ENCODE results near the gene CCDC59. TPM values are rescaled to one million over a fixed set of nuclear protein-coding genes. Genes with fewer than 3 reads are reported as not detected.

The CCDC59 gene
- total and polyA plus RNA-seq, 8 donors: 22.7 to 50.8 (median 47.9) TPM

GRCh38 chr12:82351390-82351789 lies 6.8 kb downstream of the CCDC59 start:
- ATAC-seq (no peak), DNase-seq (no peak)
- Histone ChIP-seq H3K36me3 (peaks cover 0 to 71% of the 10 kb centered on the region in 2 donors), H3K9me3 (no peaks in the 10 kb centered on the region), H3K4me1 (peaks cover 0 to 8% of the 10 kb centered on the region in 2 donors), H3K27me3 (no peaks in the 10 kb centered on the region), H3K4me3 (no peak overlapping the region), H3K27ac (no peak overlapping the region)
- intact Hi-C loops (cut with DNase I): no loop called here
- no peak for TF ChIP-seq CTCF (IDR thresholded peaks at IDR 0.05)

GRCh38 chr12:82350161-82350560 lies 8.0 kb downstream of the CCDC59 start:
- intact Hi-C loops (cut with DNase I): no loop called here
- ATAC-seq (no peak), DNase-seq (no peak)
- Histone ChIP-seq H3K36me3 (peaks cover 0 to 60% of the 10 kb centered on the region in 2 donors), H3K27me3 (no peaks in the 10 kb centered on the region), H3K9me3 (no peaks in the 10 kb centered on the region), H3K4me1 (no peaks in the 10 kb centered on the region), H3K4me3 (no peak overlapping the region), H3K27ac (no peak overlapping the region)
- no peak for TF ChIP-seq CTCF (IDR thresholded peaks at IDR 0.05)

- Histone ChIP-seq H3K36me3 (no peaks in the 10 kb centered on the region), H3K4me1 (no peaks in the 10 kb centered on the region), H3K4me3 (no peak overlapping the region), H3K9me3 (no peaks in the 10 kb centered on the region), H3K27ac (no peak overlapping the region), H3K27me3 (no peaks in the 10 kb centered on the region)
- no peak for TF ChIP-seq CTCF (IDR thresholded peaks at IDR 0.05)
- intact Hi-C loops (cut with DNase I): loop anchor here in 1 of 2 donors (10.0 kb wide), 1 partner anchor 685 kb away; no protein-coding TSS in a partner anchor
- DNase-seq: no peak
- no peak for ATAC-seq
These were observed 28.7 kb downstream of the CCDC59 start for GRCh38 chr12:82329508-82329907.

- no peaks in the 10 kb centered on the region for H3K27me3 ChIP-seq
- H3K4me3 ChIP-seq: no peak overlapping the region
These were observed 30.3 kb downstream of the CCDC59 start for GRCh38 chr12:82327861-82328260.

More at GRCh38 chr12:82327861-82328260, 30.3 kb downstream of the CCDC59 start:
- H3K27ac ChIP-seq: no peak overlapping the region
- no peaks in the 10 kb centered on the region for H3K36me3 ChIP-seq
- no peak for TF ChIP-seq CTCF (IDR thresholded peaks at IDR 0.05)
- no peak for DNase-seq
- no peaks in the 10 kb centered on the region for H3K9me3 ChIP-seq
- intact Hi-C loops (cut with DNase I): loop anchor here in 1 of 2 donors (10.0 kb wide), 1 partner anchor 683 kb away; no protein-coding TSS in a partner anchor
- no peaks in the 10 kb centered on the region for H3K4me1 ChIP-seq
- no peak for ATAC-seq
